ENCODE measurements around the gene APOA5. TPM values are rescaled to one million over a fixed set of nuclear protein-coding genes. Genes with fewer than 3 reads are reported as not detected.

The APOA5 gene
- polyA plus RNA-seq, 1 of the 3 experiments (the other 2 are of a cell fraction), result not detected

- ChIA-PET CTCF (interaction anchor here (1.6 to 11.4 kb wide), 3 partner anchors 24 to 437 kb away, joined by 3 to 268 read pairs (median 4); partner anchors contain the start of genes PCSK7 and SIK3), POLR2A (no interaction called here)
- no peak for DNase-seq
- Histone ChIP-seq H3K27ac (ENCODE audit: low read depth in 2 of 2, low read length in 1 of 2) (no peak overlapping the region), H3K79me2 (ENCODE audit: insufficient read depth) (no peaks in the 10 kb centered on the region), H3K4me3 (ENCODE audit: low read depth in 2 of 2, low read length in 1 of 2) (no peak overlapping the region), H3K9ac (no peak overlapping the region), H3K4me1 (ENCODE audit: control insufficient read depth in 1 of 2, insufficient read depth in 2 of 2, low read depth in 1 of 2, low read length in 1 of 2) (peaks cover 7 to 8% of the 10 kb centered on the region in 2 experiments; a peak in 2 of 4 replicates), H2AFZ (ENCODE audit: low read depth) (no peak overlapping the region), H3F3A (replicated peaks; ENCODE audit: insufficient read depth) (peaks cover 11% of the 10 kb centered on the region), H3K4me2 (no peak overlapping the region), H3K36me3 (replicated peaks in 1 of 2; ENCODE audit: control insufficient read depth in 1 of 2, insufficient read depth in 2 of 2, low read length in 1 of 2) (no peaks in the 10 kb centered on the region), H3K9me3 (no peaks in the 10 kb centered on the region), H3K9me2 (no peaks in the 10 kb centered on the region), H4K20me1 (ENCODE audit: insufficient read depth) (no peaks in the 10 kb centered on the region), H3K27me3 (ENCODE audit: insufficient read depth) (no peaks in the 10 kb centered on the region)
- no peak for TF ChIP-seq RFX5 (IDR thresholded peaks at IDR 0.05; ENCODE audit: low read length)
- no peak for TF ChIP-seq REST (IDR thresholded peaks at IDR 0.05; ENCODE audit: low read depth, low read length)
- no peak for TF ChIP-seq ELF1 (IDR thresholded peaks at IDR 0.05)
- TF ChIP-seq RAD21 (IDR thresholded peaks at IDR 0.05; ENCODE audit: low read length), result no peak
- TF ChIP-seq YY1 (IDR thresholded peaks at IDR 0.05; ENCODE audit: low read depth), result no peak
- TF ChIP-seq IRF3 (IDR thresholded peaks at IDR 0.05; ENCODE audit: low read depth, low read length), result no peak
- TF ChIP-seq FOXM1 (IDR thresholded peaks at IDR 0.05; ENCODE audit: low read depth), result no peak
- no peak for TF ChIP-seq USF1 (IDR thresholded peaks at IDR 0.05; ENCODE audit: borderline replicate concordance, low read depth)
- TF ChIP-seq RXRA (IDR thresholded peaks at IDR 0.05; ENCODE audit: borderline replicate concordance, low read depth), result no peak
- TF ChIP-seq MAX (IDR thresholded peaks at IDR 0.05; ENCODE audit: low read depth), result no peak
- no peak for TF ChIP-seq FOSL2 (IDR thresholded peaks at IDR 0.05; ENCODE audit: borderline replicate concordance, low read depth)
- TF ChIP-seq TCF12 (IDR thresholded peaks at IDR 0.05), result no peak
- no peak for TF ChIP-seq FOXJ3 (CRISPR knock-in tag; IDR thresholded peaks at IDR 0.05)
- 84% methylated on average over 2 of the region's 2 CpGs for WGBS (ENCODE audit: low lambda C conversion rate)
Observed at GRCh38 chr11:116794851-116795250, 3.2 kb upstream of the APOA5 start.
